SU-DHL-6 (cell line): ENCODE measurements around the gene ZFR2.

ENCODE experiments used
- EZH2phosphoT487 ChIP-seq: fragments of 200-600 bp; sonication (generic), shearing (Covaris generic); conservative IDR thresholded peaks from 2 replicates; pipeline ENCODE4 v1.6.1; 2018; ENCODE audit warnings: mild to moderate bottlenecking, antibody characterized with exemption, low read length, moderate library complexity, mixed read lengths
- TF ChIP-seq, protein P1 (sequence below): fragments of 200-600 bp; sonication (generic); IDR thresholded peaks from one replicate; pipeline ENCODE4 v1.5.1; 2017; ENCODE audit warnings: antibody characterized with exemption, mild to moderate bottlenecking, low read length, moderate library complexity; ENCODE audit not compliant: insufficient read depth, poor library complexity, severe bottlenecking

- TF ChIP-seq, protein P1, sequence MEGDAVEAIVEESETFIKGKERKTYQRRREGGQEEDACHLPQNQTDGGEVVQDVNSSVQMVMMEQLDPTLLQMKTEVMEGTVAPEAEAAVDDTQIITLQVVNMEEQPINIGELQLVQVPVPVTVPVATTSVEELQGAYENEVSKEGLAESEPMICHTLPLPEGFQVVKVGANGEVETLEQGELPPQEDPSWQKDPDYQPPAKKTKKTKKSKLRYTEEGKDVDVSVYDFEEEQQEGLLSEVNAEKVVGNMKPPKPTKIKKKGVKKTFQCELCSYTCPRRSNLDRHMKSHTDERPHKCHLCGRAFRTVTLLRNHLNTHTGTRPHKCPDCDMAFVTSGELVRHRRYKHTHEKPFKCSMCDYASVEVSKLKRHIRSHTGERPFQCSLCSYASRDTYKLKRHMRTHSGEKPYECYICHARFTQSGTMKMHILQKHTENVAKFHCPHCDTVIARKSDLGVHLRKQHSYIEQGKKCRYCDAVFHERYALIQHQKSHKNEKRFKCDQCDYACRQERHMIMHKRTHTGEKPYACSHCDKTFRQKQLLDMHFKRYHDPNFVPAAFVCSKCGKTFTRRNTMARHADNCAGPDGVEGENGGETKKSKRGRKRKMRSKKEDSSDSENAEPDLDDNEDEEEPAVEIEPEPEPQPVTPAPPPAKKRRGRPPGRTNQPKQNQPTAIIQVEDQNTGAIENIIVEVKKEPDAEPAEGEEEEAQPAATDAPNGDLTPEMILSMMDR: no peak
- TF ChIP-seq EZH2phosphoT487: no peak
Measured at GRCh38 chr19:3832001-3832400, 36.8 kb downstream of the ZFR2 start.
